ENCODE results near the gene NFATC2. TPM values are rescaled to one million over a fixed set of nuclear protein-coding genes. Genes with fewer than 3 reads are reported as not detected.
"Not testable (repeated sequence)": the region's sequence is repeated elsewhere in the genome, so short reads cannot be mapped to it uniquely, and the experiment has no call there.

The NFATC2 gene
- total and polyA plus RNA-seq, 7 donors: 1.4 to 16.9 (median 5.0) TPM

- H3K4me1 ChIP-seq: no peaks in the 10 kb centered on the region
- H3K27me3 ChIP-seq: peaks cover 0 to 7% (median 0%) of the 10 kb centered on the region in 3 donors
- peak; percentile 11 for DNase-seq
- no peaks in the 10 kb centered on the region for H3K36me3 ChIP-seq
- no peak overlapping the region for H3K27ac ChIP-seq
- no peaks in the 10 kb centered on the region for H3K9me3 ChIP-seq
- WGBS, 2 donors: 81% methylated on average over 6 of the region's 6 CpGs
- TF ChIP-seq POLR2AphosphoS5 (IDR thresholded peaks at IDR 0.05): no peak
- no peak for TF ChIP-seq EP300 (IDR thresholded peaks at IDR 0.05)
- TF ChIP-seq CTCF (IDR thresholded peaks at IDR 0.05): no peak
- TF ChIP-seq POLR2A (IDR thresholded peaks at IDR 0.05): no peak
- H3K4me3 ChIP-seq: no peak overlapping the region
- intact Hi-C loops (cut with DNase I): no loop called here
Measured at GRCh38 chr20:51350941-51351631, 191.4 kb downstream of the NFATC2 start.

- TF ChIP-seq POLR2A (IDR thresholded peaks at IDR 0.05): no peak
- TF ChIP-seq CTCF (IDR thresholded peaks at IDR 0.05): no peak
- TF ChIP-seq POLR2AphosphoS5 (IDR thresholded peaks at IDR 0.05): no peak
- no peak for TF ChIP-seq EP300 (IDR thresholded peaks at IDR 0.05)
- no peak for DNase-seq
- Histone ChIP-seq H3K9me3 (no peaks in the 10 kb centered on the region), H3K4me3 (no peak overlapping the region), H3K27me3 (peaks cover 0 to 7% (median 0%) of the 10 kb centered on the region in 3 donors), H3K4me1 (no peaks in the 10 kb centered on the region), H3K27ac (no peak overlapping the region), H3K36me3 (no peaks in the 10 kb centered on the region)
- WGBS, 2 donors: 87 to 89% methylated on average over 4 of the region's 4 CpGs
- intact Hi-C loops (cut with DNase I): no loop called here
Measured at GRCh38 chr20:51348876-51349275, 193.6 kb downstream of the NFATC2 start.

GRCh38 chr20:51347831-51348230, 194.7 kb downstream of the NFATC2 start:
- no peak for TF ChIP-seq POLR2AphosphoS5 (IDR thresholded peaks at IDR 0.05)
- 80 to 85% methylated on average over 1 of the region's 1 CpG for WGBS, 2 donors

GRCh38 chr20:51346686-51347485, 195.6 kb downstream of the NFATC2 start:
- H3K36me3 ChIP-seq: no peaks in the 10 kb centered on the region
- H3K4me3 ChIP-seq: no peak overlapping the region
- intact Hi-C loops (cut with DNase I): no loop called here
- H3K9me3 ChIP-seq: no peaks in the 10 kb centered on the region
- 83 to 88% methylated on average over 8 of the region's 8 CpGs for WGBS, 2 donors
- H3K27ac ChIP-seq: no peak overlapping the region
- DNase-seq: peak; percentile 25
- H3K4me1 ChIP-seq: no peaks in the 10 kb centered on the region
- peaks cover 0 to 7% (median 0%) of the 10 kb centered on the region in 3 donors for H3K27me3 ChIP-seq
- TF ChIP-seq CTCF (IDR thresholded peaks at IDR 0.05): no peak
- TF ChIP-seq EP300 (IDR thresholded peaks at IDR 0.05): no peak
- TF ChIP-seq POLR2AphosphoS5 (IDR thresholded peaks at IDR 0.05): no peak
- TF ChIP-seq POLR2A (IDR thresholded peaks at IDR 0.05): no peak

More at GRCh38 chr20:51347831-51348230, 194.7 kb downstream of the NFATC2 start:
- peaks cover 0 to 7% (median 0%) of the 10 kb centered on the region in 3 donors for H3K27me3 ChIP-seq
- peak; percentile 15 for DNase-seq
- no peak overlapping the region for H3K4me3 ChIP-seq
- H3K27ac ChIP-seq: no peak overlapping the region
- no peaks in the 10 kb centered on the region for H3K4me1 ChIP-seq
- intact Hi-C loops (cut with DNase I): no loop called here
- H3K9me3 ChIP-seq: no peaks in the 10 kb centered on the region
- H3K36me3 ChIP-seq: no peaks in the 10 kb centered on the region

- H3K9me3 ChIP-seq: no peaks in the 10 kb centered on the region
- whole genome bisulfite sequencing, 2 donors: 72 to 75% methylated on average over 8 of the region's 8 CpGs
- intact Hi-C loops (cut with DNase I): no loop called here
- DNase-seq: peak; percentile 58
- H3K4me1 ChIP-seq: no peaks in the 10 kb centered on the region
- no peak overlapping the region for H3K4me3 ChIP-seq
- no peak overlapping the region for H3K27ac ChIP-seq
- no peak for TF ChIP-seq EP300 (IDR thresholded peaks at IDR 0.05)
- no peak for TF ChIP-seq POLR2AphosphoS5 (IDR thresholded peaks at IDR 0.05)
- no peak for TF ChIP-seq CTCF (IDR thresholded peaks at IDR 0.05)
- TF ChIP-seq POLR2A (IDR thresholded peaks at IDR 0.05): no peak
- no peaks in the 10 kb centered on the region for H3K36me3 ChIP-seq
- H3K27me3 ChIP-seq: peaks cover 0 to 7% (median 0%) of the 10 kb centered on the region in 3 donors
Measured at GRCh38 chr20:51345601-51346101, 196.9 kb downstream of the NFATC2 start.

- H3K27me3 ChIP-seq; H3K27ac ChIP-seq; H3K4me1 ChIP-seq; H3K36me3 ChIP-seq; H3K9me3 ChIP-seq; H3K4me3 ChIP-seq; intact Hi-C loops (cut with DNase I): not testable (repeated sequence)
- DNase-seq: peak; percentile 5
- 45 to 71% methylated on average over 3 of the region's 3 CpGs for WGBS, 2 donors
Measured at GRCh38 chr20:51343802-51344201, 198.7 kb downstream of the NFATC2 start.
